Measurements from ENCODE around the gene SCARB1. TPM values are rescaled to one million over a fixed set of nuclear protein-coding genes. Genes with fewer than 3 reads are reported as not detected.

SCARB1 gene
- total RNA-seq, 2 experiments from 2014 or later: 36.2 to 38.1 TPM

DNA sequence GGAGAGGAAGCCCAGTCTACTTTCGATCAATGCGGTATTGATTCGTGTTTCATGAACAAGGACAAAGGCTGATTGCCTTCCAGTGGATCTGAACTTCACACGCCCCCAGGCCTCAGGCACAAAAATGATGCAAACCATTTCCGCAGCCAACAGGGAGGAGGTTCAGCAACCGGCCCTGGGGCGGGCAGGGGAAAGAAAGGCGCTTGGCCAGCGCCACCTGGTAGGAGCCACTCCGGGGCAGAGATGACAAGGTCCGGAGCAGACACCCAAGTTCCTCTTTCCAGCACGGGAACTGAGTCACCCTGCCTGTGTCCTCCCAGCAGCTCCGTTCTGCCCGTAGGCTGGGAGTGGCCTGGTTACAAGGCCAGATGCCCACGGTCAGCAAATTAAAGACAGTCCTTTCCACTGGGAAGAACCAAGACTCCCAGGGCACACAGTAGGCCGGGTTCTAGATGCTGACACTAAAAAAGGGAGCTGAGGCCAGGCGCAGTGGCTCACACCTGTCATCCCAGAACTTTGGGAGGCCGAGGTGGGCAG, 136.3 kb downstream of the SCARB1 start:
- POLR2A ChIA-PET: no interaction called here
- Mint-ChIP-seq H3K9me3 (no peaks in the 10 kb centered on the region), H3K36me3 (ENCODE audit: low read depth) (no peaks in the 10 kb centered on the region), H3K4me1 (ENCODE audit: low read depth) (no peaks in the 10 kb centered on the region), H3K4me3 (no peak overlapping the region), H3K27ac (no peak overlapping the region), H3K27me3 (no peaks in the 10 kb centered on the region)
- ATAC-seq: no peak
- TF ChIP-seq, protein P1, sequence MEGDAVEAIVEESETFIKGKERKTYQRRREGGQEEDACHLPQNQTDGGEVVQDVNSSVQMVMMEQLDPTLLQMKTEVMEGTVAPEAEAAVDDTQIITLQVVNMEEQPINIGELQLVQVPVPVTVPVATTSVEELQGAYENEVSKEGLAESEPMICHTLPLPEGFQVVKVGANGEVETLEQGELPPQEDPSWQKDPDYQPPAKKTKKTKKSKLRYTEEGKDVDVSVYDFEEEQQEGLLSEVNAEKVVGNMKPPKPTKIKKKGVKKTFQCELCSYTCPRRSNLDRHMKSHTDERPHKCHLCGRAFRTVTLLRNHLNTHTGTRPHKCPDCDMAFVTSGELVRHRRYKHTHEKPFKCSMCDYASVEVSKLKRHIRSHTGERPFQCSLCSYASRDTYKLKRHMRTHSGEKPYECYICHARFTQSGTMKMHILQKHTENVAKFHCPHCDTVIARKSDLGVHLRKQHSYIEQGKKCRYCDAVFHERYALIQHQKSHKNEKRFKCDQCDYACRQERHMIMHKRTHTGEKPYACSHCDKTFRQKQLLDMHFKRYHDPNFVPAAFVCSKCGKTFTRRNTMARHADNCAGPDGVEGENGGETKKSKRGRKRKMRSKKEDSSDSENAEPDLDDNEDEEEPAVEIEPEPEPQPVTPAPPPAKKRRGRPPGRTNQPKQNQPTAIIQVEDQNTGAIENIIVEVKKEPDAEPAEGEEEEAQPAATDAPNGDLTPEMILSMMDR (IDR thresholded peaks at IDR 0.05): no peak
- no peak for DNase-seq
- CTCF ChIA-PET: no interaction called here
- intact Hi-C loops (cut with micrococcal nuclease): no loop called here

Other genes with a start within 250 kb of the SCARB1 start
- 1,000 to 10,000 TPM in 1 of 2 experiments, 100 to 1,000 TPM in 1; 963 to 1,010 TPM for gene UBC, start 50.8 kb upstream of the SCARB1 start, total RNA-seq
- 10 to 100 TPM; 32.4 to 33.5 TPM for gene DHX37, start 125.3 kb upstream of the SCARB1 start, total RNA-seq
- 10 to 100 TPM; 22.1 to 22.3 TPM for gene BRI3BP, start 129.8 kb upstream of the SCARB1 start, total RNA-seq
- 10 to 100 TPM; 15.7 to 17.6 TPM for gene AACS, start 201.6 kb upstream of the SCARB1 start, total RNA-seq